IPS DF 4.7 (cell line): ENCODE measurements around the gene WDR27.

ENCODE experiments used
- DNase-seq: peaks from one replicate; pipeline ENCODE4 v3.0.0-alpha.2; 2013; ENCODE audit warnings: low spot score; ENCODE audit errors: extremely low read depth

WDR27 gene

DNA sequence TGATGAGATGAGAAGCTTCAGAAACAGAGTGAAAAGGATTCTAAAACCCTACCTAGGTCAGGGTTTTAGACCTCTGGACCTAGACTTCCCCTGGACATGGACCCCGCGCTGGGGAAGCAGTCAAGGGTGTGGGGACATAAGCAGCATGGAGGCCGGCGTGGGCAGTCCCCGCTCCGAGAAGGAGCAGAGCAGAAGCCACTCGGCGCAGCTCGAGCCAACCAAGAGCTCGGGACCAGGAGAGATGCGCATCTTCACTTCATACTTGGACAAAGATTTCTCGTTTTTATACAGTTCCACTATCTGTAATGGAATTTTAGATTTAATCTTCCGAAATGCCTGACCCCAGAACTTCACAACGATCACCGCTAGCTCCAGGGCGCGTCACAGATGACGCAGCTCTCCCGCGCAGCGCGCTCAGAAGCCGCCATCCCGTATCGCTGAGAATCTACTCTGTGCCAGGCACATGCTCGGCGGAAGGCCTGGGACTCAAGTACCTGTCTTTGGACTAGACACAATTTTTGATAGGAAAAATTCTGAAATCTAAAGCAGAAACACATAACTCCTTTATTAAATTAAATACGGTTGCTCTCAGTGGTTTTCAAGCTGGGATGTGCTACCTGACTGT is 60.3 kb downstream of the WDR27 start:
- no peak for DNase-seq

DNA sequence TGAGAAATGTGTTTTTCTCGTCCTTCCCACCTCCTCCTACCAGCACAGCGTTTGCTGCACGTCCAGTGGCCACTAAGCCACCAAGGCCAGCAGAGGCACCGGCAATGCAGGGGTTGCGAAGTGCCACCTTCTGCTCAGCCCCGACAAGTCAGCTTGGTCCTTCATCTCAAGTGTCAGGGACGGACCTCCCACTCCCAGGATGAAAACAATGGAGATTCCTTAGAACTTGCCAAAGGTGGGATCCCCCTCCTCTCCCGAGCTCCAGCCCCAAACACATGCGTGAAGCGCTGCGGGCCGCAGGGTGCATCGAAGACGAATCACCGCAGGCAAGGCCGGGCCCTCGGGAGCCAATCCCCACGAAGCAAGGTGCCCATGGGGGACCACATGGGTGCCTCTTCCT is 60.8 kb downstream of the WDR27 start:
- no peak for DNase-seq

- DNase-seq: no peak
Observed at GRCh38 chr6:169640351-169640852, 61.4 kb downstream of the WDR27 start.

GRCh38 chr6:169639653-169640278 is 62.1 kb downstream of the WDR27 start:
- DNase-seq: no peak

GRCh38 chr6:169638915-169639314 is 62.9 kb downstream of the WDR27 start:
- no peak for DNase-seq

DNA sequence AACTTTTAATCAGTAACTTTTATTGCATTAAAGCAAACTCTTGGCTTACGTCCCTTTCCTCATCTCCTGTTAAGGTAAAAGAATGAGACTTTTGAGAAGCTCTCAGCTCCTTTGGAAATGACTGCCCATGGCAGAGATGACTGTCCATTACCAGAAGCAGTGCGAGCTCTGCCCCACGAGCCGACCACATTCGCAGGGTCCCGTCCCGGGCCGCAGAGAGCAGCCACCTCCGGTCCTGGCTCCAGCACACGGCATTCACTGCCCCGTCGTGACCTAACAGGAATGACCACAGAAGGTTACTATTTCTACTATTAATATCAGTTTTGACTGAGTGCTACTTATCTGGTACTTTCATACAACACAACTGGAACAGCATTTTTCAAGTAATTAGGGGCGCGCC is 63.4 kb downstream of the WDR27 start:
- DNase-seq: no peak

DNA sequence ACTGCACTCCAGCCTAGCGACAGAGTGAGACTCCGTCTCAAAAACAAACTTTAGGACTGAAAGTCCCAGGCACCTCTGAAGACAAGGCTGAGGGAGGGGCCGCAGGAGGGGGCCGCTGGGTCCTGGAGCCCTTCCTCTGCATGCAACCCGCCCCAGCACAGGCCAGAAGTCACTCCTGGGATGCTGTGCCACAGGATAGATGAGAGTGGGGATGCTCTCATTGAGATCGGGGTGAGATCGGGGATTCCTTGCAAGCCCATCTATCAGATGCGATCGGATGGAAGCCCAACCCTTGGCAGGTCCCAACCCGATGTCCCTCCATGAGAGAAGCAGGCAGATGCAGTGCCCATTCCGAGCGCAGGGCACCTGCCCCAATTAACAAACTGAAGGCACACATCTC is 66.5 kb downstream of the WDR27 start:
- DNase-seq: no peak

DNA sequence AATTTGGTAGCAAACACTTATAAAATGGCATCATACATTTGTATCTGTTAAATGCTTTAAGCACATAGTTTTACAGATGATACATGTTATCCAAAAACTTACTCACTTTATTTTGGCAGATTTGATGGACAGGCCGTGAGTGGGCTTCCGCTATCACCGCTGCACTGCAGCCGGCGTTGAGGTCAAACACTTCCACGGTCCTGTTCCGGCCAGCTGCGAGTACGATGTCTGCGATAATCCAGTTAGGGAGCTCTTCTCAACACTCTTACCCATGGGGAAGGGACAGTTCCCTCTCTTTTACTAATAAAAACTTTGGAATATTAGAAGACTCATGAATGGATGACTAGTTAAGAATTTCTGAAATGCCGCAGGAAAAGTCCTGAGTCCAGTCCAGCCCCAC is 69.0 kb downstream of the WDR27 start:
- DNase-seq: no peak

DNA sequence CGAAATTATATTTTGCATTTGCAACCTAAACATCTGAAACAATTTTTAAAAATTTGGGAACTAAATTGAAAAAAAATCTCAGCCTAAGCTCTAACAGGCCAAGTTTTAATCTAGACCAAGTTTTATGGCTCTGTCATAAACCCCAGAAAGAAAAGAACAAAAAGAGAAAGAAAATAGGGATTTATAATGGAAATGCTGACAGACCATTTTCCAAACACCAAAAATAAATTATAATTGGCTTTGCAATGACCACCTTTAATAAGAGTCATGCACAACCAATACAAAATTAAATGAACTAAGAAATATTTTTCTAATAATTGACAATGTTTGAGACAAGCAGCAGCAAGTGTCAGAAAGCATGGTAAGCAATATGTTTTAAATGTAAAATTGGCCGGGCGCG is 72.6 kb downstream of the WDR27 start:
- DNase-seq: no peak

- no peak for DNase-seq
Observed at GRCh38 chr6:169627736-169628607, 73.9 kb downstream of the WDR27 start.

DNA sequence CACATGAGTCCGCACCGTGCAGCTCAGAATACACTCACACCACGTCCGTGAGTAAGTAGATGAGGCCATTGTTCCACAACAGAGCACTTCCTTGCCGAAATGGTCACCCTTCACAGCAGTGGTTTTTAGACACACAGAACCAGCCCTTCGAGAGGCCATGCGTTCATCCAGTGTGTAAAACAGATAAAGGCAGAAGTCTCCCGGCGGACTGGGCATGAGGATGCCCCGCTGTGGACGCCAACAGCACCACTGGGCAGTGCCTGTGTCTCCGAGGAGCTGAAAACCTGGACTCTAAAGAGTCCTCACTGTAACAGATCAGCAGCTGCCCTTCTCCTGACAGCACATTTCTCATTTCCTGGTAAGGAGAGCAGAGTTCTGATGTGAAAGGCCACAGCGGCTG is 75.2 kb downstream of the WDR27 start:
- no peak for DNase-seq

DNA sequence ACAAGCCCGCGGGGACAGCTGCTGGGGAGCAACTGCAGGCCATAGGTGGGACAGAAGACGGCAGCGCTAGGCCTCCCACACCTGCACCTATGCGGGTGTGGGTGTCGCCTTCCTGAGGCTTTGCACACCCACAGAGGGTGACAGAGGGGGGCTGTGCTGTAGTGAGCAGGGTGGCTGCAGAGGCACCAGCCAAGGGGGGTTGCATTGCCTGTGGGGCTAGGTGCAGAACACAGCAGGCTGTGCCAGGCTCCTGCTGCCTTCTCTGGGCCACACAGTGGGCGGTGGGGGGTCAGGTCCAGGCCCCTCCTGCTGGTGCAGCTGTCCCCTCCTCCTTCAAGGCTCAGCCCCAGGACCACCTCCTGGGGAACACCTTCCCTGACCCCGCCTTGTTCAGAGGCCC is 75.7 kb downstream of the WDR27 start:
- no peak for DNase-seq

DNA sequence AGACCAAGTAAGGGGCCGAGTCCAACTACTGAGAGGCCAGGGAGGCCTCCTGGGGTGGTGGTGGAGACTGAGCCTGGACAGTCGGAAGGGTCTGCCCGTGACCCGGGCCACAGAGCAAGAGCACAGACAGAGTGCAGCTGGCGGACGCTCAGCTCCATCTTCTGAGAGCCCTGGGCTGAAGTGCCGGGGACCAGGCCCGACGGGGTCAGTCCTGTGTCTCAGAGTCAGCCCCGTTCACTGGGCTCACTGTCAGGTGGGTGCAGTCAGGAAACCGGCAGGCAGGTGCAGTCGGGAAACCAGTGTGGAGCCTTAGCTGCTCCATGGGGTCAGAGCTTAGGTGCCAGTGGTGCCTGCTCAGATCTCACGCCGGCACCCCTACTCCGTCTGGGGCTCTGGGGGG is 76.5 kb downstream of the WDR27 start:
- DNase-seq: no peak

DNA sequence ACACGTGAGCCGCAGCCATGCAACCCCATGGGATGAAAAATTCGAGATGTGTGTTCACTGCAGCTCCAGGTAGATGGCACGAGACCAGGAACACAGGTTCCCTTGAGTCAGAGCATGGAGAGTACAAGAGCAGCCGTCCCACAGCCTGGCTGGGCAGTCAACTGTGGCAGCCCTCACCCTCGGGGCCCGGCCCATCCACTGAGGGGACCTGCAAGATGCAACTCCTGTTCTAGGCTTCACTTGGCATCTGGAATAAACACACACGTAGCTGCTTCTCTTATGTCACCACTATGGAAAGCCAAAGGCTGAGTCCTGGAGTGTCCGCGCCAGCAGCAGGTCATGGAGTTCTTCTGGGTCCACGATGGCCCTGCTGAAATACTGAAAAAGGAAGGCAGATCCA is 77.0 kb downstream of the WDR27 start:
- no peak for DNase-seq

DNA sequence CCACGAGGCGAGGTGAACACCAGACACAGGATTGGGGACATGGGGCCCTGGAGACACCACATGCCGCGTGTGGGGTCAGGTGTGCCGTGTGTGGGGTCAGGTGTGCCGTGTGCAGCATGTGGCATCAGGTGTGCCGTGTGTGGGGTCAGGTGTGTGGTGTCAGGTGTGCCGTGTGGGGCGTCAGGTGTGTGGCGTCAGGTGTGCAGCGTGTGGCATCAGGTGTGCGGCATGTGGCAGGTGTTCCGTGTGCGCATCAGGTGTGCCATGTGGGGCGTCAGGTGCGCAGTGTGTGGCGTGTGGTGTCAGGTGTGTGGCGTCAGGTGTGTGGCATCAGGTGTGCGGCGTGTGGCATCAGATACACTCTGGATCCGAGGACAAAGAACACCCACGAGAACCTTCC is 77.9 kb downstream of the WDR27 start:
- no peak for DNase-seq

DNA sequence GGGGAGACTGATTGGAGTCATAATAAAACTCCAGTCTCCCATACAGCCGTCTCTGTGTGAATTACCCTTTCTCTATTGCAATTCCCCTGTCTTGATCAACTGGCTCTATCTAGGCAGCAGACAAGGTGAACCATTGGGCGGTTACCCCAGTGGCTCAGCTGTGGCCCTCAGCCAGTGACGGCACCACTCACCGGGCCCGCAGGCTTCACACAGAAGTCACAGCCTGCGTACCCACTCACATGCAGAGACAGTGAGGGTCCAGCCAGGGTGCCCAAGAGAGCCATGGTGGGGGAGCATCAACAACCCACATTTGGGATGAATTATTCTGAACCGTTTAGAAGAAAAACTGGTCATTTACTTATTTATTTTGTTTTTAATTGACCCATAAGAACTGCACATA is 78.5 kb downstream of the WDR27 start:
- DNase-seq: no peak

- DNase-seq: no peak
Observed at GRCh38 chr6:169622618-169623017, 79.2 kb downstream of the WDR27 start.

- DNase-seq: no peak
Observed at GRCh38 chr6:169621311-169621710, 80.5 kb downstream of the WDR27 start.

- no peak for DNase-seq
Observed at GRCh38 chr6:169620171-169621130, 81.4 kb downstream of the WDR27 start.

DNA sequence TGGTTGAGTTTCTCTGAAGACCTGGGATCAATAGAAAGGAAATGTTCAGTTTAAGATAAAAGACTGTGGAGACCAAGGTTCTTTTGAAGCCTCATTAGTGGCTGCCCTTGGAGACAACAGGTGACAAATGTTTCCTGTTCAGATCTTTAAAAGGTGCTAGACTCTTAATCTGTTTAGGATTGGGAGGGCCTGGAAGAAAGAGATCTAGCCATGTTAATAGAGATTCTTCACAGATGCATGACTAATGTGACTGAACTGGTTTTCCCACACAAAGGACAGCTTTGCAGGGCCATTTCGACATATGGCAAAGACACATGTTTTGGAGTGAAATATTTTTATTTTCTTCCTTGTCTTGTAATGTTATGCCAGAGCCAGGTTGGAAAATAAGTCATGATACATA is 82.2 kb downstream of the WDR27 start:
- no peak for DNase-seq
